Inferior parietal cortex (tissue), 1 donor: ENCODE measurements around the gene SLC23A2.
"Not testable (repeated sequence)": the region's sequence is repeated elsewhere in the genome, so short reads cannot be mapped to it uniquely, and the experiment has no call there.

ENCODE experiments used
- DNase-seq: peaks from one replicate; pipeline ENCODE4 v3.0.0-alpha.2; 2016; ENCODE audit errors: extremely low spot score

SLC23A2 gene

DNA sequence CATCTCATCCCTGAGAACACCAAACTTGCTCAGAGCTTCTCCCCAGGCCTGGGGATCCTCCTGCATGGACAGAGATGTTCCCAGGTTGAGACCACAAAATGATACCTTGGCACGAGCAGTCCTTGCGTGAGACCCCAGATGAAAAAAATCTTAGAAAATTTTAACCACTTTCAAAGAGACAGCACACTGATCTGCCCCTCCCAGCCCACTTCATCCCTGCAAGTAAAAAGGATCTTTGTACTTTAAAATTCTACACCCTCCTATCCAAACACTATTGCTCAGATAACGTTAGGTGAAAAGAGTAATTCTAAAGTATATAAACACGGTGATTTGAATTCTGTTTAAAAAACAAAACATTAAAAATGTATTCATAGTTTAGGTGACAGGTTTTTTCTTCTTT, 98.5 kb downstream of the SLC23A2 start:
- no peak for DNase-seq

DNA sequence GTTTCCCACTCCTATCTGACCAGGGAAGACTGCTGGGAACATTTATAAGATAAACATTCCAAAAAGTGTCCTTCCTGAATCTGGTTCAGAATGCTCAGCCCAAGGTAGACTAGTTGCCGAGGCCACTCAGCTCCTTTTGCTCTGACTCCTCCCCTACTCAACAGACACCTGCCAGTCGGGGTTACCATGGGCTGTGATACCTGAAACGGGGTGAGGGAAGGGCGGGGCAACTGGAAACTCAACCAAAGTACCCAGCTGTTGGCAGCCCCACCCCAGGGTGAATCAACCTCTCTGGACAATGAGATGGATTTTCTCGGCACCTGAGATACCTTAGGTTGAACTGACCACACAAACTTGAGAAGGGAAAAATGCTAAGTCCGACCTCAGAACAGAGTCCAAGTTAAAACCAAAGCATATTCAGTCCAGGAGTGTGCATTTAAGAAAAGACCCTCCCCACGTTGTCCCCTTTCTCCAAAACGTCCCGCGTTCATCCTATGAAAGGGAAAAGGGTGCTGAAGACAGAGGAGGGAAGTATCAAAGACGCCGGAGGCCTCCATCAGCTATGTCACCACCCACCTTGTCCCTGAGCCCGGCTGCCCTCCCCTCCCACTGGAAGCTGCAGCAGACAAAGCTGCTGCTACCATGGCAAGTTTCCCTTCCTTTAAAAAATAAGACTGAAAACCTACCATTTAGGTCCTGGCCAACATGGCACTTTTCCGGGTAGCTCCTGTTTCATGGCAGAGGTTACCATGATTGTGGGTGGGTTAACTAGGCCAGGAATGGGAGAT, 100.1 kb downstream of the SLC23A2 start:
- no peak for DNase-seq

DNA sequence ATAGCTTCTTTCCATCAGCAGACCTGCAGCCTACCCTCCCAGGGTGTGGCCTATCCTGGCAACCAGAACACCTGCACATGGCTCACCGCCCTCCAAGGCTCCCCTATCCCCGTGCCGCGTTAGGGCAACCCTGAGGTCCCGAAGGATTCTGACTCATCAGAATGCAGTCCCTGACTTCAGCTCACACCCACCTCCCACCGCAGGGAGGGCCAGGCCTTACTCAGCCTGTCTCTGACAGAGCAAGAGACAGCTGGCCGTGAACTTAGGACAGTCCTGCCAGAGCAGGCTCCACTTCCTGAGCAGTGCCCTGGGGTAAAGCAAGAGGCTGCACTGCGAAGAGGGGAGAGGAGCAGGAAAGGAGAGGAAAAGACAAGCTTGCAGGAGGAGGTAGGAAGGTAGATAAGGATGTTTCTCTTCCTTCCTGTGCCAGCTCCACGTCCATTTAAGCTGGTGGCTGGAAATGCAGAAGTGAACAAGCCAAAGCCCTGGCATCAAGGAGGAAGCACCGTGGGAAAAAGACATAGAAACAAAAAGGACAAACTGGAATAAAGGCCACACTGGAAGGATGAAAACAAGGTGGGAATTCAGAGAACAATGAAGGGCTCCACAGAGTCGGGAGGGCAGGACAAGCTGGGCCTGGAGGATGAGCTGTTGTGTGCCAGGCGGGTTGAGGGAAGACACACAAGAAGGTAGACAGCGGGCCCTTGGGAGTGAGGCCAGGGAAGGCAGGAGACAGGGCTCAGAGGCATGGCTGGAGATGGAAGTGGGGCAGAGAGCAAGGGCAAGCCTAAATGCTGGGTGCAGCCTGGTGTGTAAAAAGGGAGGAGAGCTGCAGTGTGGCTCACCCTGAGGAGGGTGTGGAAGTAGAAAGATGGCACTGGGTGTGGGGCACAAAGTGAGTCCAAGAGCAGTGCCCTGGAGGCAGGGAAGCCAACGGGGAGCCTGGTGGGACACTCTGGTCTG, 102.7 kb downstream of the SLC23A2 start:
- DNase-seq, result no peak

DNA sequence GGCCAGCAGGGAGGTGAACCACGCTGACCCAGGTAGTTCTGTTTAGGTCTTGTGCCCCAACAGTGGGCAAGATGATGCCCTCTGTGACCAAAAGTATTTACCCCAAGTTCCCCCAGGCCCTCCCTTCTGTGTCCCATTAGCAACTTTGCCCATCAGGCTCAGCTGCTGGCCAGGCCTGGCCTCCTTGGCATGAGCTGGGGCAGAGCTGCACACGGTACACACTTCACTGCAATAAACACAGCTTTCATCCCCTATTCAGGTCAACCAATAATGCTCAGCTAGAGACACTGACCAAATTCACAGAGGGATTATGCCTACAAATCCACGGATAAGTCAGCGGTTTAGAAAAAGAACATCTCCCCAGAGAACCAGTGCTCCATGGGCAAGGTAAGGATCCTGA, 103.7 kb downstream of the SLC23A2 start:
- no peak for DNase-seq

DNA sequence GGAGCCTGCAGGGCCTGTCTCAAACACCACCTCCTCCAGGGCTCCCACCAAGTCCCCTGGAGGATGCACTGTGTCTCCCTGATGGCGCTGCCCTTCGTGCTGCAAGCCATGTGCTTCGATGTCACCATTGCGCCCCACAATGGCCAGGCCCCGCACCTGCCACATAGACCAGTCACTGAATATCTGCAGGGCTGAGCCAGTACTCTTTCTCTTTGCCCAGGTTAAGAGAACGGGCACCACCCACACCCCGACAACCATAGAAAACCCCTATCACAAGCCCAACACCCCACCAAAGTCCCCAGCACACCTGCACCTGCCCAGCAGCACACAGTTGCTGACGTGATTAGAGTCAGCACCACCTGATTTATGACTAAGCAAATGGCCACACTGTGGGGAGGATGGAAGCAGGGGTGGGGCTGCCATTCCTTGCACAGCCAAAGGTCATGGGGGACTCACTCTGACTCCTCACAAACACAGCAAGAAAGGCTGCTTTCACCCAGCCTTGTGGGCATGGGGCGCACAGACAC, 104.3 kb downstream of the SLC23A2 start:
- no peak for DNase-seq

DNA sequence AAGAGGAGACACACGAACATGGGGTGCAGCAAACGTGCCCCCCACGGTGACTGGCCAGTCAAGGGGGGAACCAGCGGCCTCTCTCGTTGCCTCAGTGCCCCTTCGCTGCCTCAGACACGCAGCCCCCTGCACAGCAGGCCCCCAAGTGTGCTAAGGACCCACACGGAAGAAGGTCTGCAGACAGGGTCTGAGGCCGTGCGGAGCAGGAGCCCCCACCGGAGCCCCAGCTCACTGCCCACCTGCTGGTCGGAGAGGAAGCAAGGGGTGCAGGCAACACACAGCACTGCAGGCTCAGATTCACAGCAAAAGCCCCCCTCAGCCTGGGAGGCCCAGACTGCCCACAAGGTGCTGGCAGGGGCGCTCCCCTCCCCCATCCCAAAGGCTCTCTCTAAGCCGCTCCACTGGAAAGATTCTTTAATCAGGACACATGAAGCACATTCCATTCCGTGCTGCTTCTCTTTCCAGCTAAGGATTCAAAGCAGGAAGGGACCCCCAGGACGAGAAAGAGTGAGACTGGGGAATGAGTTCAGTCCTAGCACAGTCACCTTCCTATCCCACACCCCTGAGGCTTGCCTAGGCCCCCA, 105.1 kb downstream of the SLC23A2 start:
- DNase-seq, result no peak

DNA sequence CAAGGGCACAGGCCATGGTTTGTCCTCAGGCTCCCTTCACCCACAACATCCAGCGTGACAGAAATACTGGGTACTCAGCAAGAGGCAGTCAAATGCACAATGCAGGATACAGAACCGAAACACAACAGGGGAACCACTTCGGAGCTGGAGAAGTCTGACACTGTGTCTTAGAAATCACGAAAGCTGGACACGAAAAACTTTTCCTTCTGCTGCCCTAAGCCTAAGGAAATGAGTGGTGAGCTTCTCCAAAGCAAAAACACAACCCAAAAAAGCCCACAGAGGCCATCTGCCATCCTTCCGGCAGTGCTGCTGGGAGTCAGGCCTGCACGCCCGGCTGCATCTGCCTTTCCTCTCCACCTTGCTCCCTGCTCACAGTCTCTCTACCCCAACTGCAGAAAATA, 106.3 kb downstream of the SLC23A2 start:
- peak; percentile 47 for DNase-seq

DNA sequence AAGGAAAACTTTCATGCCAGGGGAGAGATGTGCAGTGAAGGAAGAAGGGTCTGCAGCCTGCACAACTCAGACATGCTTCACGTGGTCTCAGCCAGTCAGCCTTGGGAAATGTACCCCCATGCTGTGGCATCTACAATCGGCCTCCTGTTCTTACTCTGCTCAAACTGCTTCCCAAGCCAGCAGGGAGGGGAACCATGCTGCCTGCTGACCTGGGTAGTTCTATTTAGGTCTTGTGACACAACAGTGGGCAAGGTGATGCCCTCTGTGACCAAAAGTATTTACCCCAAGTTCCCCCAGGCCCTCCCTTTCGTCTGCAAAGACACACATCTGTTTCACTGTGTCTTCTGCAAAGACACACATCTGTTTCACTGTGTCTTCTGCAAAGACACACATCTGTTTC, 106.9 kb downstream of the SLC23A2 start:
- DNase-seq, result no peak

DNA sequence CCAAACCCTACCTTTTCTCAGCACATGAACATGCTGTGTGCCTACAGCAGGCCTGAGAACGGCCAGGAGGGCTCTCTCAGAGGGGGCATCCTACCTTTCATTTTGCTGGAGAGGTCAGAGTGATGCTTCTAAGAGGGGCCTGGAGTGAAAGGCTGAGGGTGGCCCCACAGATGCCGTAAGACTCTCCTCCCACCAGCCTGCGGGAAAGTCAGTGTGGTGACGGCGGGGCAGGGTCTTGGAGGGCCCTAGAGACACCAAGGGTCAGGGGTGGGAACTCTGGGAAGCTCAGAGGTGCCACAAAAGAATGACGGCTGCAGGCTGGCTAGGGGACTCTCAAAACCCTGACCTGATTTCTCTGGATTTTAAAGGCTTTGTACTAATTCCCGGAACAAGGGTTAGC, 107.6 kb downstream of the SLC23A2 start:
- no peak for DNase-seq

DNA sequence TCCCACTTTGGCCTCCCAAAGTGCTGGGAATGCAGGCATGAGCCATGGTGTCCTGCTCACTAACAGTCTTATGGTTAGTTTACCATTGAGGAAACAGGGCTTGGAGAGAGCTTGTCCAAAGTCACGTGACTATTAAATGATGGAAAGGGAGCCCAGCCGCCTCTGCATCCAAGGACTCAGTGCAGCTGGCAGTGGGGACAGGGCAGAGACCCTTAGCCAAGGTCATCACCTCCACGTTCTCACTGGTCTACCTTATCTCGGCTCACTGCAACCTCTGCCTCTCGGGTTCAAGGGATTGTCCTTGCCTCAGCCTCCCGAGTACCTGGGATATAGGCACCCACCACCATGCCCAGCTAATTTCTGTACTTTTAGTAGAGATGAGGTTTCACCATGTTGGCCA, 109.3 kb downstream of the SLC23A2 start:
- DNase-seq, result no peak

DNA sequence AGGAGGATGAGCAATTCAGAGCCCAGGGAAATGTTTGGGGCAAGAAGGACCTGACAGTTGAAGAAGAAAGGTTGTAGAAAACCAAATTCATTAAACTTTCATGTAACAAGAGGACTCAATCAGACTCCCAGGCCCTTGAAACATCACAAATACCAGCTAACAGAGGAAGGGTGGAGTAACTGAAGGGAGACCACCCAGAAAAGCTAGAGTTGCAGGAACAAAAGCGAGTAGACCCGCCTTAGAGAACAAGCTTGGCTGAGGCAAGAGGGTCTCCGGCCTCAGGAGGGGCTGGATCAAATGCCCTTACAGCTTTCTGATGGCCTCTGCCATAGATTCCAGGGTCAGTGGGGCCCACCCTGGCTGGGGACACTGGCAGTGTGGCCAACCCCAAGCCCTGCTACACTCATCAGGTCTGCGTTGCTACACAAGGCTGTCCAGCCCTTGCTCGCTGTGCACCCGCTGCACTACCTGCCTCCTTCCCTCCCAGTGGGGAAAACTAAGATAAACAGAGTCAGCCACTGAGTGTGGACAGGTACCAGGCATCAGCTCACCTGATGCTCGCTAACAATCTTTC, 110.0 kb downstream of the SLC23A2 start:
- no peak for DNase-seq

DNA sequence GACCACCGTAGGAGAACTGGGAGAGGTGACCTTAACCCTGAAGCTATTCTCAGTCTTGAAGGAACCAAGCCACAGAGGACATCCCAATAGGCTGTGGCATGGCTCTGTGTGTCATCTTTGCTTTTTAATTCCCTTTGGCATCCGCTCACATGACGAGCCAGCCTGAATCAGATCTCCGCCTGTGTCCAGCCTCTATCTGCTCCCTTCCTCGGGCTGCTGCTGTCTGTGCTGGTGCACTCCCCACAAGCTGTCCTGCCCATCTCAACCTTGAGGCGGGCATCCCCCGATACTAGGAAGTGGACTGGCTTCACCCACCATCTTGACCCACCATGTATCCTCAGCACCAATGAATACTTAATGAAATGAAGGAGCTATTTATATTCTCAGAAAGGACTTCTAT, 111.9 kb downstream of the SLC23A2 start:
- DNase-seq, result no peak

DNA sequence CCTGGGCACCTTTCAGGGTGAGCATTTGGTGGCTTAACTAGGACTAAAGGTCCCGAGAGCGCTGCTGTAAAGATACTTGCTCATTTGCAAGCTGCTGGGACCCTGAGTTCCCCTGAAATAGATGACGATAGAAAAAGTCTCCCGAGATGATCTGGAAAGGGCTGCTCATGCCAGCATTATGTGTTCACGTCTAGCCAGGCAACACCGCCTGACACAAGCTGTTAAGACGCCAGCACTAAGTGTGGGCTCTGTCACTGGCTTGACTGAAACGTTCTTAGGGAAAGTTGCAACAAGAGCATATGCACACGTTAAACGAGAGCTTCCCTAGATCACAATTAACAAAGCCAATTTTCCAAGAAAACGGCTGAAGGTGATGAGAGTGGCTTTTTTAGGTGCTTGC, 113.7 kb downstream of the SLC23A2 start:
- no peak for DNase-seq

DNA sequence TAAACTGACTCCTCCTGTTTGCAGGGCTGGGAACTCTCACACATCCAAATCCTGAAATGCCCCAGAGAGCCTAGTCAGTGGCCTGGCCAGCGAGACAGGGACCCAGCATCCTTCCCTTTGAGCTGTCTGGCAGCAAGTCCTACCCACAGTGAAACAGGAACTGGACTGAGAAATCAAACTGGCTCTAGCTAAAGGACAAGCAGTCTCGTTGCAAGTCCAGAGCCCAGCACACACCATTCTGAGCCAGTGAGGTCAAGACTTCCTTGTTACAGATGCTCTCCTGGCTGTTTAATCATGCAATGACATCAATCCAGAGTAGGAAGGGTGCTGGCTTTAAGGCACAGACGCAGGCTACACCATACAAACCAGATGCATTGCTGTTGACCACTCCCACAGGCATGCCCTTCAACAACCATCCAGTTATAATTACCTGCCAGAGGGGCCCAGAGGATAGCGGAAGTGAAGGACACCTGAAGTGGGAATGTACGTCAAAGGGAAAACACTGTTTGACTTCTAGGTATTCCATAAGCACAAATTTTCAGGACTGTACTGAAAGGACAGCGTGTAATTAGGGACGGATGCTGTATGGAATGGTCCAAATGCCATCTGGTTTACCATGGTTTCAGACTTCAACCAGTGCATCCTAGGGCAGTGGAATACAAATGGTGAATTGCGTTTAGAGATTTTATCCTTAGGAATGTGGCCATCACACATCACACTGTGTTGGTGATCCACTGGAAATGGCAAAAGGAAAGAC, 114.4 kb downstream of the SLC23A2 start:
- no peak for DNase-seq

DNA sequence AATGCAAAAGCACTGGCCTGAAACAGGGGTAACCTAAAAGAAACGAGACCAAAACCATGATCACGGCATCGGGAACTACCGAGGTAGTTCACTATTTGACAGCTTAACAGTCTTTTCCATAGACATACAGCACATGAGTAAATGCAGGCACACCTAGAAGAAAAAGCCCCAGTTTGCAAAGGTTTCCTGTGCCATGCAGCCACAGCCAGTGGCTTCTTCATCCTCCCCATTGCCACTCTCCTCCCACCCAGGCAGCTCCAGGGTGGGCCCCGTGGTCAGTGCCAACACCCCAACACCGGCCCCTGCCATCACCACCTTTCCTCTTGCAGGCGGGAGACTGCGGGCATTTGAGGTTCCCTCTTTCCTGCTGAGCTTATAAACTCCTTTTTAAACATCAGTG, 115.4 kb downstream of the SLC23A2 start:
- DNase-seq, result no peak

DNA sequence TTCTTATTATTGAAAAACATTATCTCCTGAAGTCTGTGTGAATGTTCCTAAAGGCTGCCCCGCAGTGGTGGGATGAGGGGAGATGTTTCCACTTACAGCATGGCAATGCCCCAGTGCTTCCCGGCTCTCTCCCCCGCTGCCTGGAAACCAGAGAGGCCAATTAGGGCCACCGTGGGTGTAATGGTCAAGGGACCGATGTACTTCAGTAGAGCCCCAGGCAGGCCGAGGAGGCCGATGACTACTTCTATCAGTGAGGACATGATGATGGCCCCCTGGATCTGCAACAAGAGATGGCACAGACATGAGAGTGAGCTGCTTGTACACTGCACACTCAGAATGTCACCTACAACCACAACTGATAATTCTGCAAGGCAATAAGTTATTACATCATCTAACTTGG, 117.8 kb downstream of the SLC23A2 start:
- no peak for DNase-seq

DNA sequence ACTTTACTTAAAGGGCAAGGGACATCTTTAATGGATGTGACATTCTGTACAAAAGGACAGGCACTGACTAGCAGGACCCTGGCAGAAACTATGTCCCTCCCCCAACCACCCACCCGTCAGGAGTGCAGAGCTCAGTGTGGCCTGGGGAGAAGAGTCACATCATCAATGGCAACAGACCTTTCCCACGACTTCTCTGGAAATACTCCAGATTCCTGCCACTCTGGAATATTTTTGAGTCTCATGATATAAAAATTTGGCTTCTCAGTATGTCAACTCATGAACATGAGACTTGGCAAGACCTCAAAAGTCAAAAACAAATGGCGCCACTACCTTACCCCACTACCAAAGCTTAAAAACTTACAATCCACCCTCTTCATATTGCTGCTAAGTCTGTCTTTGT, 118.3 kb downstream of the SLC23A2 start:
- no peak for DNase-seq

DNA sequence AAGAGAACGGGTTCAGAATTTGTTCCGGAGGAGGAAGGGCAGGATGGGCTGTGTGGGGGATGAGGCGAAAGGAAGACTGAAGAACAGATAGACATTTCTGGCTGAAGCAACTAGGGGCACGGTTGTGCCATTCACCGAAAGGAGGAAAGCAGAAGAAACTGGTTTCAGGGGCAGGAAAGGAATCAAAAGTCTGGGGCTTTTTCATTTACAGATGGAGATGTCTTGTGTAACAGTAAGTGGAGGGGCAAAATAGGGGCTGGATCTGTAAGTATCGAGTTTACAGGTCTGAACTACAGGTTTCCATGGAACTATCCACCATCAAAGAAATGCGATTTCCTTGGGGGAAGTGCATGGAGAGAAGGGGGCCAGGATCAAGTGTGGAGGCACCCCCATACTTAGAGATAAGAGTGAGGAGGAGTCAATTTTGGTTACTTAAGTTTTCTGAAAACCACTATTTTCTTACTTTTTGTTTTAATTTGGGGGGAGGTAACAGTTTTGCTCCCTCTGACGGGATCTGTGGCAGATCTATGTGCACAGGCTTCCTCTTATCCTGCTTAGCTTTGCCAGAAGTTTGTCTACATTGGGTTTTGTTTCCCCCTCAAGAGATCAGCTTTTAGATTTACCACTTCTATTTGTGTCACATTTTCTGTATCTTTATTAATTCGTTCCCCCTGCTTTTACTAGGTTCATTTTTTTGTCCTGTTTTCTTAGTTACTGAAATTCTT, 120.1 kb downstream of the SLC23A2 start:
- DNase-seq, result no peak

DNA sequence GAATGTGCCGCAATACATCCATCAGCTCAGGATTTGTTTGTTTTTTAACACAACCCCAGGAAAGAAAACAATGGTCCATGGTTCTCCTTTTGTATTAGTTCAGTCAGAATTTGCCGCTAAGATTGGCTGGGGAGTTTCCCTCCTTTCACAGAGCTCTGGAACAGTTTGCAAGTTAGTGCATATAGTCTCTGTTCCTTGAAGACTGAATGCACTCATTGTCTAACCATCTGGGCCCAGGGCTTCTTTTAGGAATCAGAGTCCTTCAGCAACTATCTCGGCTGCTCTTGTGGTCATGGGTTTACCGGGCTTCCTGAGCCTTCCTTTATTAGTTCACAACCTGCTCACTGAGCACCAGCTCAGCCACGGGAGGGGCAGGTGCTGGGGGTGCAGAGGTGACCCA, 121.3 kb downstream of the SLC23A2 start:
- no peak for DNase-seq

DNA sequence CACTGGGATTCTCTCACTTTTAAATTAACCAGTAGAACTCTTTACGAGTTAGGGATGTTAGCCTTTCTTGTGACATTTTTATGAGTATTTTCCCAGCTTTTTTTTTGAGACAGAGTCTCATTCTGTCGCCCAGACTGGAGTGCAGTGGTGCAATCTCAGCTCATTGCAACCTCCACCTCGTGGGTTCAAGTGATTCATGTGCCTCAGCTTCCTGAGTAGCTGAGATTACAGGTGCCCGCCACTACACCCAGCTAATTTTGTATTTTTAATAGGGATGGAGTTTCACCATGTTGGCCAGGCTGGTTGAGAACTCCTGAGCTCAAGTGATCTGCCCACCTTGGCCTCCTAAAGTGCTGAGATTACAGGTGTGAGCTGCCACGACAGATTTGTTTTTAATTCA, 123.2 kb downstream of the SLC23A2 start:
- DNase-seq, result not testable (repeated sequence)

DNA sequence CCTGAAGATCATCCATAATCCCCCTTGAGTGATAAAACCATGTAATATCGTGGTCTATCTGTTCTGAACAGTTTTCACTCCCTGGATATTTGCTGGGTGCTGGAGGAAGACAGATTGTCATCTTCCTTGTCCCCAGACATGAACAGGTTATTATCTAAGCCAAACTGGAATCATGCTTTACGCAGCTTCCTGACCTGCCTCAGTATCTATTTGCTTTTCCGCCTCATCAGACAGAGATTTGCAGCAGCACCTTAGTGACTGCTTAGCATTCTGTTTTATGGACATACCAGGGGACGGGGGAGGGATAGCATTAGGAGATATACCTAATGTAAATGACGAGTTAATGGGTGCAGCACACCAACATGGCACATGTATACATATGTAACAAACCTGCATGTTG, 124.6 kb downstream of the SLC23A2 start:
- DNase-seq, result no peak
